Chondrocyte (in vitro differentiated cells): ENCODE results near the gene PDLIM7. TPM values are rescaled to one million over a fixed set of nuclear protein-coding genes. Genes with fewer than 3 reads are reported as not detected.

ENCODE experiments used
- DNase-seq: peaks from one replicate; pipeline ENCODE4 v3.0.0; 2021; ENCODE audit warnings: mixed read lengths, low spot score
- H3K27ac Mint-ChIP-seq: one replicate; pipeline ENCODE4 v1.8.0; 2021; ENCODE audit warnings: mild to moderate bottlenecking, moderate library complexity, mixed read lengths; ENCODE audit not compliant: unreplicated experiment
- H3K27me3 Mint-ChIP-seq: 2 replicates; pipeline ENCODE4 v1.8.0; 2021; ENCODE audit warnings: low read depth, mixed read lengths
- H3K36me3 Mint-ChIP-seq: 2 replicates; pipeline ENCODE4 v1.8.0; 2021; ENCODE audit warnings: low read depth, mixed read lengths
- H3K4me1 Mint-ChIP-seq: 2 replicates; pipeline ENCODE4 v1.8.0; 2021; ENCODE audit warnings: low read depth, mild to moderate bottlenecking, mixed read lengths
- H3K4me3 Mint-ChIP-seq: one replicate; pipeline ENCODE4 v1.8.0; 2021; ENCODE audit warnings: mild to moderate bottlenecking, moderate library complexity, mixed read lengths; ENCODE audit not compliant: unreplicated experiment
- H3K9me3 Mint-ChIP-seq: 2 replicates; pipeline ENCODE4 v1.8.0; 2021; ENCODE audit warnings: low read depth, mixed read lengths
- total RNA-seq: library from RNA; stranded (reverse); gene quantifications from 3 replicates; pipeline ENCODE4 v1.2.1, GENCODE V29; 2021
- TF ChIP-seq, protein P1 (sequence below): fragments of 200-600 bp; sonication (generic); IDR thresholded peaks from 2 replicates; pipeline ENCODE4 v1.5.0; 2021; ENCODE audit warnings: antibody characterized with exemption, mild to moderate bottlenecking, moderate library complexity

PDLIM7 gene
- total RNA-seq, 1 donor from 2014 or later: 633 TPM

DNA sequence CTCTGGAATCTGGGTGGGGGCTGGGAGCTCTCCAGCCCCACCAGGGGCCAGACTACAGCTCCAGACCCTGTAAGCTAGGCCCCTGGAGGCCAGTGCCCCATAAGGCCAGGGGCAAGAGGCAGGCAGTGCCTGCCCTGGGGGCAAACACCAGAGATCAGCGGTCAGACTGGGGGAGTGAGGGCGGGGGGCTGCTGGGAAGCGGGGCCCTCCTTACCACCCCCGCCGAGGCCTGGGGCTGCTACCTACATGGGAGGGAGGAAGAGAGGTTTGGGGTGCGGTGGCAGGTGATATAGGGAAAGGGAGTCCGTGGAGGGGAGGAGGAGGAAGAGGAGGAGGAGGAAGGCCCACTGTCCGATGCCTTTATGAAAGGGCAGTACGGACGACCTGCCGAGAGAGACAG is 38.0 kb downstream of the PDLIM7 start:
- no peak for DNase-seq

DNA sequence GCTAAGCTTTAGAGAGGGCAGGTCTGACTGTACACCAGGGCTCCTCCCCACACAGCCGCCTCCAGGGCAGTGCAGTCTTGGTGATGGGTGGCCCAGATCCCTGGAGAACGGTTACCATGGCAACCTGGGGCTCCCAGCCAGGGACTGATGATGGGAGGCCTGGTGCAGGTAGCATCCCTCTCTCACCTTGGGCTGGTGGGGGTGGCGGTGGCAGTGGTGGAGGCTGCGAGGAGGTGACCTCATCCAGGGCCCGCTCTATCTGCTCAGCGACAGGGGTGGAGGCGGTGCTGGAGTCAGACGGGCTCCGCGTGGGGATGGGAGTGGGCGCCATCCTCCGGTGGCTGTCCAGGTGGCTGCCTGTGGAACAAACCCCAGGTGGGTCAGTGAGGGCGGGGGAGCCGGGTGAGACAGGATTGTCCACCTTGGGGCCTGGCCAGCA is 38.5 kb downstream of the PDLIM7 start:
- TF ChIP-seq, protein P1, sequence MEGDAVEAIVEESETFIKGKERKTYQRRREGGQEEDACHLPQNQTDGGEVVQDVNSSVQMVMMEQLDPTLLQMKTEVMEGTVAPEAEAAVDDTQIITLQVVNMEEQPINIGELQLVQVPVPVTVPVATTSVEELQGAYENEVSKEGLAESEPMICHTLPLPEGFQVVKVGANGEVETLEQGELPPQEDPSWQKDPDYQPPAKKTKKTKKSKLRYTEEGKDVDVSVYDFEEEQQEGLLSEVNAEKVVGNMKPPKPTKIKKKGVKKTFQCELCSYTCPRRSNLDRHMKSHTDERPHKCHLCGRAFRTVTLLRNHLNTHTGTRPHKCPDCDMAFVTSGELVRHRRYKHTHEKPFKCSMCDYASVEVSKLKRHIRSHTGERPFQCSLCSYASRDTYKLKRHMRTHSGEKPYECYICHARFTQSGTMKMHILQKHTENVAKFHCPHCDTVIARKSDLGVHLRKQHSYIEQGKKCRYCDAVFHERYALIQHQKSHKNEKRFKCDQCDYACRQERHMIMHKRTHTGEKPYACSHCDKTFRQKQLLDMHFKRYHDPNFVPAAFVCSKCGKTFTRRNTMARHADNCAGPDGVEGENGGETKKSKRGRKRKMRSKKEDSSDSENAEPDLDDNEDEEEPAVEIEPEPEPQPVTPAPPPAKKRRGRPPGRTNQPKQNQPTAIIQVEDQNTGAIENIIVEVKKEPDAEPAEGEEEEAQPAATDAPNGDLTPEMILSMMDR: no peak
- DNase-seq: peak; percentile 93
- Mint-ChIP-seq H3K4me1 (peaks cover 15% of the 10 kb centered on the region), H3K27ac (peak overlapping the region; percentile 22), H3K36me3 (peaks cover 17% of the 10 kb centered on the region), H3K9me3 (no peaks in the 10 kb centered on the region), H3K27me3 (no peaks in the 10 kb centered on the region), H3K4me3 (no peak overlapping the region)

More for the DNA sequence above, 38.0 kb downstream of the PDLIM7 start:
- Mint-ChIP-seq H3K27ac (peak overlapping the region; percentile 69), H3K4me3 (no peak overlapping the region), H3K9me3 (no peaks in the 10 kb centered on the region), H3K27me3 (no peaks in the 10 kb centered on the region), H3K36me3 (peaks cover 17% of the 10 kb centered on the region), H3K4me1 (peaks cover 13% of the 10 kb centered on the region)
- TF ChIP-seq, protein P1: no peak

DNA sequence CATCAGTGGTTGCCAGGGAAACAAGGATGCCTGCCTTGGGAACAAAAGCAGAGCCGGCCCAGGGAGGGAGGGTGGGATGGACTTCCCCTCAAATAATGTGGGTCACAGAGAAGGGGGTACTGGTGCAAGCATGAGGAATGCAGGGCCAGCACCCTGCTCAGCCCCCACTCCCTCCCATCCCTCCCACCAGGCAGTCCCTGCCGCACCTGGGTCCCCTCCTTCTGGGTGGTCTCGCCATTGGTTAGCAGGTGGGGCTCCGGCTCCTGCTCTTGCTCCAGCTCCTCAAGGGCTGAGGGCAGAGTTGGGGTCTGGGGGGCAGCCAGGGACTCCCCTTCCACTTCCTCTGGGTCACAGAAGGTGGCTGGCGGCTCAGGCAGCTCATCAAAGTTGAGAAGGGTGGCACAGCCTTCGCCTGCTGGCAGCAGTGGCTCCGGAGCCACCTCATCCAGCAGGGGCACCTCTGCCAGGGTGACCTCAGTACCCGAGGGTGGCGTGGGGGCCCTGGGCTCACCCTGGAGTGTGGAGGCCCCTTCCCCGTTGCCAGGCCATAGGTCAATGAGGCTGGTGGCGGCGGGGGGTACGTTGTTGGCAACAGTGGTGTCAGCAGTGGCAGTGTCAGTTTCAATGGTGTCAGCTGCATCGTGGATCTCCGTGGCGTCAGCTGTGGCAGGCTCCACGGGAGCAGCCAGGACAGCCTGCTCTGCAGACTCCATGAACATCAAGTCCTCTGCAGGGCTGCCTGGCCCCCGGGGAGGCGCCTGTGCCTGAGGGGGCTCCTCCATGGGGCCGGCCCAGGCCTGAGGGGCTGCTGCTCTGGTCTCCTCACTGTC is 39.3 kb downstream of the PDLIM7 start:
- H3K27me3 Mint-ChIP-seq: no peaks in the 10 kb centered on the region
- TF ChIP-seq, protein P1: peak; percentile 5
- H3K4me1 Mint-ChIP-seq: peaks cover 17% of the 10 kb centered on the region
- H3K27ac Mint-ChIP-seq: peak overlapping the region; percentile 74
- H3K4me3 Mint-ChIP-seq: no peak overlapping the region
- no peaks in the 10 kb centered on the region for H3K9me3 Mint-ChIP-seq
- DNase-seq: no peak
- H3K36me3 Mint-ChIP-seq: peaks cover 12% of the 10 kb centered on the region

DNA sequence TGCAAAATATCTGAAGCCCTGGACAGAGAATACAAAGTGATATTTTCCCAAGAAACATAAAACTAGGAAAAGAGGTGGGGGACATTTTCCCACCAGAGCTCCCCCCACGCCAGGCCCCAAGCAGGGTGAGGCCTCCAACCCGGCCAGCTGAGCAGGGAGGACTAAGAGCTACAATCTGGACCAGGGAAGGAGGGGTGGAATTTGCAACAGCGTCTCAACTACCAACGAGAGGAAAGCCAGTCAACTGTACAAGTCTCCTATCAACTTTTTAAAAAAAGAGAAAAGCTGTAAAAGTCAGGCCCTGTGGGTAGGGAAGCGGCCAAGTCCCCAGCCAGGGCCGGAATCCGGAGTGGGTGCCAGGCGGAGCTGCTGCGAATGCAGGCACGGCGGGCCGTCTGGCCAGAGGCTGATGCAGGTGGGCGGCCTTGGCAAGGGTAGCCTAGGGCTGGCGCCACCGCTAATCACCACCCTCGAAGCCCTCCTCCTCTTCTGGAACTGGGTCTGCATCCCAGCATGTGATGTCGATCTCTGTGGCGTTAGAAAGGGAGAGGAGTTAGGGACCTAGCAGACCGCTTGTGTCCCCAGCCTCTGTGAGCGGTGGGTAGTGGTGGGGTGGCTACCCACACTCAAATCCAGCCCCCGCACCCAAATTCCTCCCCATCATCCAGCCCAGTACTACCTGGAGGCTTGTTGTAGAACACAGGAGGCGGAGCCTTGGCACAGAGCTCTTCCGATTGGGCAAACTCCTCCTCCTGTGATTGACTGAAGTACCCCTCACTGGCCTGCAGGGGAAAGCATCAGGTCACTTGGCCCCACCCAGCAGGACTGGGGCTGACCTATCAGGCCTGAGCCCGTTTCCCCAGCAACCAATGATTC is 40.2 kb downstream of the PDLIM7 start:
- H3K4me3 Mint-ChIP-seq: no peak overlapping the region
- no peaks in the 10 kb centered on the region for H3K9me3 Mint-ChIP-seq
- no peaks in the 10 kb centered on the region for H3K27me3 Mint-ChIP-seq
- TF ChIP-seq, protein P1: peak; percentile 72
- peaks cover 17% of the 10 kb centered on the region for H3K4me1 Mint-ChIP-seq
- peaks cover 10% of the 10 kb centered on the region for H3K36me3 Mint-ChIP-seq
- peak; percentile 93 for DNase-seq
- peak overlapping the region; percentile 74 for H3K27ac Mint-ChIP-seq

DNA sequence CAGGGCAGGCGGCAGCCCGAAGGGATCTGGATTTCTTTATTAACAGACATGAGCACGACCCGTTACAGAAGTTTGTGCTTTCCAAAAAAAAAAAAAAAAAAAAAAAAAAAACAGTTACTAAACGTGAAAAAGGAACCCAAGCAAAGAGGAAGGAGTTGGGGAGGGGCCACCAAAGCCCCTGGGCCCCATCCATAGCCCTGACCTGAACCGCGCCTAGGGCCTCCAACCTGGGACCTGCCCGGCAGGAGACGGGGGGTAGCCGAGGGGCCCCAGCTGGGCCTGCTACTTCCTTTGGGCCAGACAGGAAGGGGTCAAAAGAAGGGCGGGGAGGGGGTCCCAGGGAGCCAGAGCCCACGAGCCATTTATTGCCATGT is 40.8 kb downstream of the PDLIM7 start:
- peak overlapping the region; percentile 92 for H3K27ac Mint-ChIP-seq
- TF ChIP-seq, protein P1: peak; percentile 72
- DNase-seq: no peak
- H3K4me3 Mint-ChIP-seq: peak overlapping the region; percentile 38
- H3K36me3 Mint-ChIP-seq: peaks cover 9% of the 10 kb centered on the region
- no peaks in the 10 kb centered on the region for H3K27me3 Mint-ChIP-seq
- no peaks in the 10 kb centered on the region for H3K9me3 Mint-ChIP-seq
- H3K4me1 Mint-ChIP-seq: peaks cover 17% of the 10 kb centered on the region
